Measurements from ENCODE around the gene CNPY4. TPM values are rescaled to one million over a fixed set of nuclear protein-coding genes. Genes with fewer than 3 reads are reported as not detected.
A peak's percentile ranks its signal among the peaks of the same experiment; 100 is the strongest.
"Not testable (repeated sequence)": the region's sequence is repeated elsewhere in the genome, so short reads cannot be mapped to it uniquely, and the experiment has no call there.

CNPY4 gene
- polyA plus RNA-seq, 1 experiment: 29.7 TPM

DNA sequence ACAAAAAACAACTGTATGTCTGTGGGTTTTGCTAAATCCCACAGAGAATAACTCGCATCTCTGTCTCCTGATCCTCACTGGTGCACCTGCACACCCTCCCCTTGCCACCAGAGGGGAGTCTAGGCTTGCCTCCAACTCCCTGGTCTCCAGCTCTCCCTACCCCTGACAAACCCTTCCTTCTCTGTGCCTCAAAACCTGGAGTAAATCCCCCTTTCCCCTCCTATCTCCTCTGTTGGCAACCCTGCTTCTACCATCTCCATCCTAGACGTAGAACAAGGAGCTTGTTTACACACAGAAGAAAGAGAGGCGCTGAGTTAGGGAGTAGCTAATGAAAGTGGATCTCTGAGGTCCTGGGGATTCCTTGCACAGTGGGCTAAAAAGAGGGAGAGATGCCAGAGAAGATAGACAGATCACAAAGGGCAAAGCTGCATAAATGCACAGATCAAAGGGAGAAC is 13.3 kb downstream of the CNPY4 start:
- DNase-seq (ENCODE audit: low read depth, low spot score): no peak
- CTCF ChIA-PET: interaction anchor here (0.6 to 5.4 kb wide), 31 partner anchors 9 to 317 kb away, joined by 3 to 65 read pairs (median 5); partner anchors contain the start of genes AP4M1, GAL3ST4, LAMTOR4 and PVRIG
- POLR2A ChIA-PET: no interaction called here

DNA sequence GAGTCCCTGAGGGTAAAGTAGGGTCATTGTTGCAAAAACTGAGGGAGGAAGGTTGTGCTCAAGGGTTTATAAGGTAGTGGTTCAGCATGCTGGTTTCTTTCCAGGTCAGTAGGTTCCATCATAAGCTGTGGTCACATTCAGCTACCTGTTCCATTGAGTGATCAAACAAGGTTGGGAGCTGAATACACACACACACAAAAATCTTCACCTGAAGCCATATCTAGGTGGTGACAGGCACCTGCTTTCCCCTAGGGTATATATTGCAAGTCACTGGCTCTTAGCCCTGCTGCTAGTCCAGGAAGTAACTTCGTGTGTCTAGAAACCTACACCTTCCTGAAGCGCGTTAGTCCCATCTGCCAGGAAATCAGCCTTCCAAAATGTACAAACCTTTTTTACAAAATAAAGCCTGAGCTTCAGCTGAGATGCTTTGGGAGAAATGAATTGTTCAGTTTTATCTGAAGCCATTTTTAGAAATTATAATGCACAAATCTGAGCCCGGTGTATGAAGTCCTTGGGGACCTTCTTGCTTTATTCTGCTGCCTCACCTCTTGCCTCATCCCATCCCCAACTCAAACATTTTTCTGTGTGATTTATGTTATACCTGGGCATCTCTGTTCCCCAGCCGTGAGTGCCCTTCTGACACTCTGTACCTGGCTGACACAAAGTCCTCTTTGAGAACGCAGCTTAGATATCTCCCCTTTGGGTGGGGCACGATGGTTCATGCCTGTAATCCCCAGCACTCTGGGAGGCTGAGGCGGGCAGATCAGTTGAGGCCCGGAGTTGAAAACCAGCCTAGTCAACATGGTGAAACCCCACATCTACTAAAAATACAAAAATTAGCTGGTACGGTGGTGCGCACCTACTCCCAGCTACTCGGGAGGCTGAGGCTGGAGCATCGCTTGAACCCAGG is 18.7 kb downstream of the CNPY4 start:
- Histone ChIP-seq H3K4me3 (ENCODE audit: low read depth, low read length) (no peak overlapping the region), H3K9me3 (ENCODE audit: control insufficient read depth, insufficient read depth, low read length) (no peaks in the 10 kb centered on the region), H3K27me3 (ENCODE audit: control insufficient read depth, insufficient read depth, low read length) (peaks cover 3% of the 10 kb centered on the region), H3K27ac (ENCODE audit: low read depth, low read length) (no peak overlapping the region)
- POLR2A ChIA-PET: no interaction called here
- CTCF ChIA-PET: interaction anchor here (1.3 to 1.4 kb wide), 2 partner anchors 52 to 80 kb away, joined by 3 to 6 read pairs; no protein-coding TSS in a partner anchor
- DNase-seq (ENCODE audit: low read depth, low spot score): no peak
- TF ChIP-seq, protein P1, sequence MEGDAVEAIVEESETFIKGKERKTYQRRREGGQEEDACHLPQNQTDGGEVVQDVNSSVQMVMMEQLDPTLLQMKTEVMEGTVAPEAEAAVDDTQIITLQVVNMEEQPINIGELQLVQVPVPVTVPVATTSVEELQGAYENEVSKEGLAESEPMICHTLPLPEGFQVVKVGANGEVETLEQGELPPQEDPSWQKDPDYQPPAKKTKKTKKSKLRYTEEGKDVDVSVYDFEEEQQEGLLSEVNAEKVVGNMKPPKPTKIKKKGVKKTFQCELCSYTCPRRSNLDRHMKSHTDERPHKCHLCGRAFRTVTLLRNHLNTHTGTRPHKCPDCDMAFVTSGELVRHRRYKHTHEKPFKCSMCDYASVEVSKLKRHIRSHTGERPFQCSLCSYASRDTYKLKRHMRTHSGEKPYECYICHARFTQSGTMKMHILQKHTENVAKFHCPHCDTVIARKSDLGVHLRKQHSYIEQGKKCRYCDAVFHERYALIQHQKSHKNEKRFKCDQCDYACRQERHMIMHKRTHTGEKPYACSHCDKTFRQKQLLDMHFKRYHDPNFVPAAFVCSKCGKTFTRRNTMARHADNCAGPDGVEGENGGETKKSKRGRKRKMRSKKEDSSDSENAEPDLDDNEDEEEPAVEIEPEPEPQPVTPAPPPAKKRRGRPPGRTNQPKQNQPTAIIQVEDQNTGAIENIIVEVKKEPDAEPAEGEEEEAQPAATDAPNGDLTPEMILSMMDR (IDR thresholded peaks at IDR 0.05; ENCODE audit: low read depth, low read length): no peak

More for the DNA sequence above, 13.3 kb downstream of the CNPY4 start:
- Histone ChIP-seq H3K27ac (ENCODE audit: low read depth, low read length) (no peak overlapping the region), H3K27me3 (ENCODE audit: control insufficient read depth, insufficient read depth, low read length) (no peaks in the 10 kb centered on the region), H3K9me3 (ENCODE audit: control insufficient read depth, insufficient read depth, low read length) (no peaks in the 10 kb centered on the region), H3K4me3 (ENCODE audit: low read depth, low read length) (no peak overlapping the region)
- TF ChIP-seq, protein P1 (IDR thresholded peaks at IDR 0.05; ENCODE audit: low read depth, low read length): peak; percentile 98

DNA sequence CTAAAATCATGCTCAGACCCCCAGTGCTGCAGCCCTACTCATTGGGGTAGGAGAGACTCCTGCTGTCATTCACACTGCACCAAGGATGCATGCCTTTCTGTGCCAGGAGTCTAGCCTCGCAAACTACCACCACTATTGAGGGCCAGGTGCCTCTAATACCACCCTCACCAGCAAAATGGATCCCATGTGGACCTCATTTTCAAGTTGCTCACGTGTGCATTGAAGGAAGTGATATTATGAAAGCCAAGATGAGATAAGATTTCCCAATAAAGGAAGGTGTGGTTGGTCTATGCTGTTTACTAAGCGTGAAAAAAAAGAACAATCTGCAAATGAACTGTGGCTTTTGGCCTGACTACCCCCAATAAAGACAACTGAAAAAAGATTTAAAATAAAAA is 22.1 kb downstream of the CNPY4 start:
- no peaks in the 10 kb centered on the region for H3K9me3 ChIP-seq (ENCODE audit: control insufficient read depth, insufficient read depth, low read length)
- POLR2A ChIA-PET: no interaction called here
- no peak overlapping the region for H3K27ac ChIP-seq (ENCODE audit: low read depth, low read length)
- TF ChIP-seq, protein P1 (IDR thresholded peaks at IDR 0.05; ENCODE audit: low read depth, low read length): no peak
- CTCF ChIA-PET: interaction anchor here (2.0 to 2.3 kb wide), 2 partner anchors 8 to 10 kb away, joined by 7 to 30 read pairs; no protein-coding TSS in a partner anchor
- DNase-seq (ENCODE audit: low read depth, low spot score): no peak
- H3K27me3 ChIP-seq (ENCODE audit: control insufficient read depth, insufficient read depth, low read length): peaks cover 3% of the 10 kb centered on the region
- no peak overlapping the region for H3K4me3 ChIP-seq (ENCODE audit: low read depth, low read length)

DNA sequence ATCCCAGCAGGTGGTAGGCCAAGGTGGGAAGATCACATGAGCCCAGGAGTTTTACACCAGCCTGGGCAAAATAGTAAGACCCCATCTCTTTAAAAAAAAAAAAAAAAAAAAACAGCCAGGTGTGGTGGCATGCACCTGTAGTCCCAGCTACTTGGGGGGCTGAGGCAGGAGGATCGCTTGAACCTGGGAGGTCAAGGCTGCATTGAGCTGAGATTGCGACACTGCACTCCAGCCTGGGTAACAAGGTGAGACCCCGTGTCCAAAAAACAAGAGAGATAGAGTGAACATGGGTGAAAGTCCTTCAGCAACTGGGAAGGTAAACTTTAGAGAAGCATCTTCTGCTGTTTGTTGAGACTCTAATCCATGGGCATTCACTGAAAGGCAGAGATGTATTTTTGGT is 23.0 kb downstream of the CNPY4 start:
- no peak for DNase-seq (ENCODE audit: low read depth, low spot score)
- Histone ChIP-seq H3K9me3 (ENCODE audit: control insufficient read depth, insufficient read depth, low read length) (no peaks in the 10 kb centered on the region), H3K27ac (ENCODE audit: low read depth, low read length) (no peak overlapping the region), H3K27me3 (ENCODE audit: control insufficient read depth, insufficient read depth, low read length) (peaks cover 3% of the 10 kb centered on the region), H3K4me3 (ENCODE audit: low read depth, low read length) (no peak overlapping the region)
- ChIA-PET CTCF (interaction anchor here (2.0 to 2.3 kb wide), 2 partner anchors 9 to 11 kb away, joined by 7 to 30 read pairs; no protein-coding TSS in a partner anchor), POLR2A (no interaction called here)
- TF ChIP-seq, protein P1 (IDR thresholded peaks at IDR 0.05; ENCODE audit: low read depth, low read length): no peak

DNA sequence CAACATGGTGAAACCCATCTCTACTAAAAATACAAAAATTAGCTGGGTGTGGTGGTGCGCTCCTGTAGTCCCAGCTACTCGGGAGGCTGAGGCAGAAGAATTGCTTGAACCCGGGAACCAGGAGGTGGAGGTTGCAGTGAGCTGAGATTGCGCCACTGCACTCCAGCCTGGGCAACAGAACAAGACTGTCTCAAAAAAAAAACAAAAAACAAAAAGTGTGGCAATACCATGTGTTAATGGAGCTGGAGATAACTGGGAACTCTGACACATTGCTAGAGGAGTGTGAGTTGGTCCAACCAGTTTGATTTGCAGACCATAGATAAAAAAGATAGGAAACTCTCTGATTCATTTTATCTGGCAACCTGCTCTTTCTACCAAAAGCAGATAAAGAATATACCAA is 26.9 kb downstream of the CNPY4 start:
- DNase-seq (ENCODE audit: low read depth, low spot score); H3K4me3 ChIP-seq (ENCODE audit: low read depth, low read length); POLR2A ChIA-PET; H3K27ac ChIP-seq (ENCODE audit: low read depth, low read length); H3K27me3 ChIP-seq (ENCODE audit: control insufficient read depth, insufficient read depth, low read length); H3K9me3 ChIP-seq (ENCODE audit: control insufficient read depth, insufficient read depth, low read length): not testable (repeated sequence)
- CTCF ChIA-PET: interaction anchor here (0.6 to 3.2 kb wide), 3 partner anchors 11 to 202 kb away, joined by 3 to 32 read pairs (median 3); no protein-coding TSS in a partner anchor
